NB4 (cell line): ENCODE results near the gene RBMS3.

Experiments used
- POLR2A ChIP-seq: IDR thresholded peaks from 2 replicates; pipeline ENCODE4 v1.6.1; 2011; ENCODE audit warnings: mild to moderate bottlenecking; ENCODE audit not compliant: insufficient read length; ENCODE audit errors: extremely low read depth
- TF ChIP-seq, protein P1 (sequence below): IDR thresholded peaks from one replicate; pipeline ENCODE4 v1.5.1; 2012; ENCODE audit warnings: low read depth, low read length

DNA sequence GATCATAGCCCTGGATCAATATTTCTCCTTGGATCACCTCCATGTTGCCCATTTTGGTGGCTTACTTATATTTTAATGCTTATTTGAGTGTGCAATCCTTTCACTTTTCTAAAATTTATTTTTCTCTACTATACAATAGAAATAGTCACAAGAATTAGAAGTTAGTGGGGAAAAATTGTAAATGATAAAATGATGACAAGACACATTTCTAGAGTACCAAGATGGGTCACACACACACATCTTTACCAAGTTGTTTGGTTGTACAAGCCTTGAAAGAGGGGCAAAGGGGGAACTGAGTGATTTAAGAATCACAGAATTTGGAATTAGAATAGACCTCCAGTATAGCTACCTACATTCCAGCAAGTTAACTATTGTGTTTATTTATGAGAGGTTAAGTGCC is 545.8 kb downstream of the RBMS3 start:
- no peak for TF ChIP-seq POLR2A
- TF ChIP-seq, protein P1, sequence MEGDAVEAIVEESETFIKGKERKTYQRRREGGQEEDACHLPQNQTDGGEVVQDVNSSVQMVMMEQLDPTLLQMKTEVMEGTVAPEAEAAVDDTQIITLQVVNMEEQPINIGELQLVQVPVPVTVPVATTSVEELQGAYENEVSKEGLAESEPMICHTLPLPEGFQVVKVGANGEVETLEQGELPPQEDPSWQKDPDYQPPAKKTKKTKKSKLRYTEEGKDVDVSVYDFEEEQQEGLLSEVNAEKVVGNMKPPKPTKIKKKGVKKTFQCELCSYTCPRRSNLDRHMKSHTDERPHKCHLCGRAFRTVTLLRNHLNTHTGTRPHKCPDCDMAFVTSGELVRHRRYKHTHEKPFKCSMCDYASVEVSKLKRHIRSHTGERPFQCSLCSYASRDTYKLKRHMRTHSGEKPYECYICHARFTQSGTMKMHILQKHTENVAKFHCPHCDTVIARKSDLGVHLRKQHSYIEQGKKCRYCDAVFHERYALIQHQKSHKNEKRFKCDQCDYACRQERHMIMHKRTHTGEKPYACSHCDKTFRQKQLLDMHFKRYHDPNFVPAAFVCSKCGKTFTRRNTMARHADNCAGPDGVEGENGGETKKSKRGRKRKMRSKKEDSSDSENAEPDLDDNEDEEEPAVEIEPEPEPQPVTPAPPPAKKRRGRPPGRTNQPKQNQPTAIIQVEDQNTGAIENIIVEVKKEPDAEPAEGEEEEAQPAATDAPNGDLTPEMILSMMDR = no peak
